Stimulated activated CD4-positive, alpha-beta T cell treated with anti-CD3 and anti-CD28 coated beads, TNF-alpha, amount 100 ng/mL, for 1 hour (primary cell): ENCODE data around the gene MRPL51.

ENCODE experiments used
- DNase-seq, 3 donors: peaks; one replicate each; pipeline ENCODE4 v3.0.0-alpha.2; 2020; ENCODE audit warnings: low read depth in 3 of 3, low spot score in 1 of 3

Gene MRPL51

DNA sequence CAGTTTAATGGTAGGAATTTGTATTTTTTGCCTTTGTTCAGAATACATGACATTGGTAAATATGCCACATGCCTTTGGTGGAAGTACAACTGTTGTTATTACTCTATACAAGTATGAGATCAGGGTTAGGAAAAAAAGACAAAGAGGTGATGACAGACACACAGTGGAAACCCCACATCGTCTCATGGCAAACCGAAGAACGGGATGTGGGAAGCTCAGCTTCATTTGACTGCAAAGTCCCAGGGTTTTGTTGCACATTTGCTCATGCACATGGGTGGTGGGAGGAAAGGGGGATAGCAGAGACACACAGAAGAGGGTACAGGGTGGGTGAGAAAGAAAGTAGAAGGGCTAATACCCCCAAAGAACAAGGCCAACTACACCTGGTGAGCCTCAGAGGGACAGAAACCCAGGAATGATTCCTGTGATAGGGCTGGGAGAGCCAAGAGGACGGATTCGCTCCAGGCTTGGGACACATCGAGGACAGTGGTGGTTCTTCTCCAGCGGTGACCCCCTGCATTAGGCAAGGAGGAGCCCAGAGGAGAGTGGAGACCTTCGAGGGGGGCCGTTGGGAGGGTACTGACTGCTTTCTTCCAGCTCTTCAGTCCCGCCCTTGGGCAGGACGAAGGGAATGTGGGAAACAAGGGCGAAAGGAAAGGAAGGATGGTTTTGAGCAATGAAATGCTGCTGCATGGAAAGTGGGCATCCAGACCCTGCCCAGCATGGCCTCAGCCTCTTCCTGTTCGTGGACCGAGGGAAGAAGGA, 30.6 kb downstream of the MRPL51 start:
- DNase-seq: no peak

DNA sequence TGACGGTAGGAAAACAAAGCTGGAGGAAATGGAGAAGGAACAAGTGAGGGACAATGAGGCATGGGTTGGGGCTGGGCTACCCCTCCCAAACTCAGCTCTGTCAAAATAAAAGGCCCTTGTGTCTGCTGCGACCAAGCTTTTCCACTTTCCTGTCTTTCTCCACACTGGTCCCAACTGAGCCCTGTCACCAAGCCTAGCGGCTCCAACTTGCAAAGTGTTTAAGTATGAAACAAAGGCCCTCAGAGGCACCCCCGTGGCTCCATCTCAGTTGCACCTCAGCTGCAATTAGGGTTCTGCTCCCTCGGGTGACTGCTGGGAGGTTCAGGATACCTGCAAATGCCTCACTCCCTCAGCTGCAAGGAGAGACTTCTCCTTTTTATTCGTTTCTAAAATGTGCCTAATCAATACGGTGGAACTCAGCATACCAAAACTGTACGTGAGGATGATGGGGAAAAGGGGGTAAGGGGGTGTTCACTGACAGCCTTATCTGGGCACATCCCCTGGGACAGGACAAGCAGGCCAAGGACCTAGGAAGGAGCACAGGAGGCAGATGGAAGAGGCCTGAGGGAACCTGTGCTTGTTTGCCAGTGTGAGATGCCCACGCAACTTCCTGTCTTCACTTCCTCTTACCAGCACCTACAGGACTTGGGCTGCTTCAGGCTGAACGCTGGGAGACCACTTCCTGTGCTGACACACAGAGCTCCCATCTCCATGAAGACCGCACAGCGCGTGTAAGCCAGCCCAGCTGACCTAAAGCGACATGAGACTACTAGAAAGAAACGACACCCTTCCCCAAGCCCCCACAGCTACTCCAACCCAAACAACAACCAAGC, 31.4 kb downstream of the MRPL51 start:
- DNase-seq: peak in 2 of 3 donors; percentile 55 to 58

DNA sequence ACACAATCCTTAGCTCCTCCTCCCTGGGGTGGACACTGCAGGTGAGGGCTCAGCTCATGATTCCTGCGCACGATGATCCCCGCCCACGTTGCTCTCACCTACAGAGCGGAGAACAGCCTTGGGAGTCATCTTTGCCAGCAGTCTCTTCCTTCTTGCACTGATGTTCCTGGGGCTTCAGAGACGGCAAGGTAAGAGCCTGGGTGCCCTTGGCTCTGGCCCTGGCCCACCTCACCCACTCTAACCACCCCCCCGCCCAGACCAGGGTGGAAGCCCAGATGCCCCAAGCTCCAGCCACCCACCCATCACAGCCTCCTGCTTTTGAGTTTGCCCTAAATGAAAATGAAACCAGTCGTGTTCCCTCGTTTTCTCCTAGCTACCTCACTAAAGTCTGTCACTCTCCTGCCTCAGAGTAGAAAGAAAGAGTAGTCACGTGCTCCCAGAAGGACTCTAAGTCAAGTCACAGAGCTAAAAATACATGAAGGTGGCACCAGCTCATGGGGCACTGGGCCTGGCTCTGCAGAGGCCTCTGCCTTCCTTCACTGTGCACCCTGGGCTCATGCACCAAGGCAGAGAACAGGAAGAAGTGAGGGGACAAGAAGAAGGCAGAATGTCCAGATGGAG, 32.2 kb downstream of the MRPL51 start:
- no peak for DNase-seq

DNA sequence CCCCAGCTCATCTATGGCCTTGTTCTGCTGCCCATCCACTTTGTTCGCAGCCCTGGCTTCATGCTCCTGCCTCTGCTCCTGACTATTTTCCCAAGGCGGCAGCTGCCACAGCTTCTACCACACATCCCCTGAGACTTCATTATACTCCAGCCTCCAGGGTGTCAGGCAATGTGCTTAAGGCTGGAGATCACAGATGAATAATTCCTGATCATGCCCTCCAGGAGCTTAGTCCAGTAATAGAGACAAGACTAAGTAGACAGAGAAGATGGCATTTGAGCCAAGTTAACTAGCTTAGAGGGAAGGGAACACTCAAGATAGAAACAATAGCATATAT, 34.1 kb downstream of the MRPL51 start:
- DNase-seq: no peak

DNA sequence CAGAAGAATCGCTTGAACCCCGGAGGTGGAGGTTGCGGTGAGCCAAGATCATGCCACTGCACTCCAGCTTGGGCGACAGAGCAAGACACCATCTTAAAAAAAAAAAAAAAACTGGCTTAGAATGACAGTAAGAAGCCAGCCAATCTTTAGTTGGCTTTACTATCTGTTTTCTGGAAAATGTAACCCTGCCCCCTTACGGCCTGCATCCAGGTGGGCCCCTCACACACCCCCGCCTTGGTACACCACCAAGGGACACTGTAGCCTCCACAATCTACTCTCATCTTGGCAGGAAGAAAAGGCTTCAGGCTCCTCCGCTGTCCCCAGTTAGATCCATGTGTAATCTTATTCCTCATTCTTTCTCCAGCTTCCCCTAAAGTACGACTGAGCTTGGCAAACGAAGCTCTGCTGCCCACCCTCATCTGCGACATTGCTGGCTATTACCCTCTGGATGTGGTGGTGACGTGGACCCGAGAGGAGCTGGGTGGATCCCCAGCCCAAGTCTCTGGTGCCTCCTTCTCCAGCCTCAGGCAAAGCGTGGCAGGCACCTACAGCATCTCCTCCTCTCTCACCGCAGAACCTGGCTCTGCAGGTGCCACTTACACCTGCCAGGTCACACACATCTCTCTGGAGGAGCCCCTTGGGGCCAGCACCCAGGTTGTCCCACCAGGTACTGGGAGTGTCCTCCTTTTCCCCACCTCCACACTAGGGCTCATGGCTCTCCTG, 34.6 kb downstream of the MRPL51 start:
- DNase-seq: no peak

DNA sequence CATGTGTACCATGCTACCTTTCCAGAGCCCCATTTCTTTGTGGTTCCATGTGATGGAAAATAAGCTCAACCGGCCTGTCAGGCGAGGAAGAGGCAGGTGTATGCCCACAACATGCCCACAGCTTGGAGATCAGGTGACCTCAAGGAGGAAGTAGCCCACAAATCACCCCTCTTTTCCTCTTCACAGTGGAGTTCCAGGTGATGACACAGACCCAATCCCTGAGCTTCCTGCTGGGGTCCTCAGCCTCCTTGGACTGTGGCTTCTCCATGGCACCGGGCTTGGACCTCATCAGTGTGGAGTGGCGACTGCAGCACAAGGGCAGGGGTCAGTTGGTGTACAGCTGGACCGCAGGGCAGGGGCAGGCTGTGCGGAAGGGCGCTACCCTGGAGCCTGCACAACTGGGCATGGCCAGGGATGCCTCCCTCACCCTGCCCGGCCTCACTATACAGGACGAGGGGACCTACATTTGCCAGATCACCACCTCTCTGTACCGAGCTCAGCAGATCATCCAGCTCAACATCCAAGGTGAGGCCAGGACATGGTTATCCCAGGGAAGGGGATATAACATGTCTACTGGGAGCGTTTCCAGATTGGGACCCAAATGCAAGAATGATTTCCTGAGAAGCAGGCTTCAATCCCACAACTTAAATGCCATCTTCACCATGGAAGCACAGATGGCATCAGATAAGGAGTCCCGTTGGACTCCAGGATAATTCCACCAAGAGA, 35.7 kb downstream of the MRPL51 start:
- DNase-seq: no peak

DNA sequence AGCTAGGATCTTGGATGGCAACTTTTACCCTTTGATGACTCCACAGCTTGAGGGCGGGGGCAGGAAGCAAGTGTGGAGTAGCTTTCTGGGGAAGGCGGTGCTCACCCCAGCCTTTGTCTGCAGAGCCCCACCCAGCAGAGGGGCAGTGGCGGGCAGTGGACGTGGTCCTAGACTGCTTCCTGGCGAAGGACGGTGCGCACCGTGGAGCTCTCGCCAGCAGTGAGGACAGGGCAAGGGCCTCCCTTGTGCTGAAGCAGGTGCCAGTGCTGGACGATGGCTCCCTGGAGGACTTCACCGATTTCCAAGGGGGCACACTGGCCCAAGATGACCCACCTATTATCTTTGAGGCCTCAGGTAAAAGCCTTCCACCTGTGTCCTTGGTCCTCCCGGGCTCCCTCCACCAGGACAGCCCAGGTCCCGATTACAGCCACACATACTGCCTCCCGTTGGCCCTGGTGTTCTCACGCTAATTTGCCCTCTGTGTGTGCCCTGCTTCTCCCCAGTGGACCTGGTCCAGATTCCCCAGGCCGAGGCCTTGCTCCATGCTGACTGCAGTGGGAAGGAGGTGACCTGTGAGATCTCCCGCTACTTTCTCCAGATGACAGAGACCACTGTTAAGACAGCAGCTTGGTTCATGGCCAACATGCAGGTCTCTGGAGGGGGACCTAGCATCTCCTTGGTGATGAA, 40.0 kb downstream of the MRPL51 start:
- DNase-seq: no peak

DNA sequence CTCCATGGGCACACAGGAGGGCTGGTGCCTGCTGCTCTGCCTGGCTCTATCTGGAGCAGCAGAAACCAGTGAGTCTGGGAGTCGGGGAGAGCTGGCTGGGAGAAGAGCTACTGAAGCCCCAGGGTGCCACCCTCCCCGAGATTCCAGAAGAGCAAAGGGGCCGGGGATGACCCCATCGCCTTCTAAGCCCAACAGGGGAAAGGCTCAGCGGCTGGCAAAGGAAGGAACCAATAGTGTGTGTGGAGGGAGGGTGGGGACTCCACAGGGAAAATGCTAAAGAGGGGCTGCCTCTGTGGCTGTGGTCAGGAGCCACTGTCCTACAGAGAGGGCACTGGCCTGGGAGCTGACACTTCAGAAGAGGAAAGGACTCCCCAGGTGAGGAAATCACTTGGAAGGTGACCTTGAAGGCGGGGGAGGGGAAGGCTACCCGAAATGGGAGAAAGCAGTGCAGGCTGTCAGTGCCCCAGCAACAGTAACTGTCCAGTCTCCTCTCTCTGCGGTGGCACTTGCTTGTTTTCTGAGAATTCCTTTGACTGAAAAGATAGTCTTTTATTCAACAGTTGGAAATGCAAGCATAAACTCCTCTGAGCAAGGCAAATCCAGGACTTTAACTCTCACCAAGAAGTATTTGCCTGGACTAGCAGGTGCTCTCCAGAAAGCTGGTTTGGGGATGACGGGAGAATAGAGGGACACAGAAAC, 40.7 kb downstream of the MRPL51 start:
- DNase-seq: no peak

DNA sequence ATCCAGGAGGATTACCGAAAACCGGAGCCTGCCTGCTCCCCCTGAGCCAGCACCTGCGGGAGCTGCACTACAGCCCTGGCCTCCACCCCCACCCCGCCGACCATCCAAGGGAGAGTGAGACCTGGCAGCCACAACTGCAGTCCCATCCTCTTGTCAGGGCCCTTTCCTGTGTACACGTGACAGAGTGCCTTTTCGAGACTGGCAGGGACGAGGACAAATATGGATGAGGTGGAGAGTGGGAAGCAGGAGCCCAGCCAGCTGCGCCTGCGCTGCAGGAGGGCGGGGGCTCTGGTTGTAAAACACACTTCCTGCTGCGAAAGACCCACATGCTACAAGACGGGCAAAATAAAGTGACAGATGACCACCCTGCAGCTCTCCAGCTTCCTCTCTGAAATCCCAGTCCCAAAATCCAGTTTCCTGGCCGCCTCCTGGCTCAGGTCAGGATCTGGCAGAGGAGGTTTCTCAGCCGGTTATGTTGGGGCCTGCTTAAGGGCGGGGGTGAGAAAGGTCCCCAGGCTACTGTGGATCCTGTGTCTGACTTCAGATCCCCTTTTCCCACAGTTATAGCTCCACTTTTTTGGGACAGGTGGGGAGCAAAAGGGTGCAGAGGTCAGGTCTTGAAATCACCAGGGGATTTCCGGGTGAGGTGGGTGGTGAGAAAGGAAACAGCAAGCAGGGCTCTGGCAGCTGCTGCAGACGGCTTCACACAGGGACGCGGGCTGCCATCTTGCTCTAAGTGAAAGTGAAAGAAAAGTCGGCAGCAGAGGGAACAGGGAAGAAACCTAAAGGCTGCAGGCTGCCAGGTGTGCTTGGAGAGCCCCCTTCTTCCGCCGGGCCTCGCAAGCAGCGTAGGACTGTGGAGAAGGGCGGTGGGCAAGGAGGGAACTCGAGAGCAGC, 41.5 kb downstream of the MRPL51 start, which contains the start of gene TAPBPL:
TSS of gene TAPBPL (plus strand) at position 695 of the 897 bp plus-strand sequence. CDS start 207 bp downstream, outside the sequence.
- DNase-seq: peak; percentile 57 to 62 (median 60)

DNA sequence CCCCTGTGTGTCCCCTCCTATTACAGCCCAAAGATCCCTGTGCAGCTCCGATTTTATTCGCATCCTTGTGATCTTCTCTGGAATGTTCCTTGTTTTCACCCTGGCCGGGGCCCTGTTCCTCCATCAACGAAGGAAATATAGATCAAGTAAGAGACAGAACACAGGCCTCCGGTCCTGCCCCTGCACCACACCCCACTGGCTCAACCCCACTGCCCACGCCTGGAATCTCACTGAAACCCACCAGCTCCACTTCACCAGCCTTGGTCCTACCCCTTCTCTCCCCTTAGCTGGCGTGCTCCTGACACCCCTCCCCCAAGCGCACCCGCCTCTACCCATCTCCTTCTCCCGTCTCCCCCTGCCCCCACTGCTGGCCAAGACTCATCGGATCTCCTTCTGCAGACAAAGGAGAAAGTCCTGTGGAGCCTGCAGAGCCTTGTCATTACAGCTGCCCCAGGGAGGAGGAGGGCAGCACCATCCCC, 42.2 kb downstream of the MRPL51 start:
- DNase-seq: no peak

DNA sequence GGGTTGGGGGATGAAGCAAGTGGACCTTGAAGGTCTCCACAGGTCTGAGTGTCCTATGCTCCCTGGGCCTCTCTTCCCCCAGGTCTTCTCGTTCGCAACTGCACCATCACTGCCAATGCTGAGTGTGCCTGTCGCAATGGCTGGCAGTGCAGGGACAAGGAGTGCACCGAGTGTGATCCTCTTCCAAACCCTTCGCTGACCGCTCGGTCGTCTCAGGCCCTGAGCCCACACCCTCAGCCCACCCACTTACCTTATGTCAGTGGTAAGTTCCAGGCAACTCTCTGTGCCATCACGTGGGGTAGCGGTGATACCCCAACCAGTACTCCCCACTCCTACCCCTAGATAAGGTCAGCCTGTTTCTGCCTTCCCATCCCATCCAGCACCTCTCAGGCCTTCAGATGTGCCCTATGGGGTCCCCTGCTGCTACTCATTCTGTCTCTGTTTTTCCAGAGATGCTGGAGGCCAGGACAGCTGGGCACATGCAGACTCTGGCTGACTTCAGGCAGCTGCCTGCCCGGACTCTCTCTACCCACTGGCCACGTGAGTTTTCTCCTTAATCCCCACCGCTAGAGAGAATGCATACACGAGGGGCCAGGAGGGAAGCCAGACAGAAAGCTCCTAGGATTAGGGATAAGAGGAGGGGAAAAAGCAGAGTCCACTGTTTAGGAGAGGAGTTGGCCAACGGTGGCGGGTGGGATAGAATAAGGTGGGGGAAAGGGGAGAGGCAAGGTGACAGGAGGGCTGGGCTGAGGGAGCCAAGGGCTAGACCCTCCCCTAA, 42.8 kb downstream of the MRPL51 start:
- DNase-seq: no peak

DNA sequence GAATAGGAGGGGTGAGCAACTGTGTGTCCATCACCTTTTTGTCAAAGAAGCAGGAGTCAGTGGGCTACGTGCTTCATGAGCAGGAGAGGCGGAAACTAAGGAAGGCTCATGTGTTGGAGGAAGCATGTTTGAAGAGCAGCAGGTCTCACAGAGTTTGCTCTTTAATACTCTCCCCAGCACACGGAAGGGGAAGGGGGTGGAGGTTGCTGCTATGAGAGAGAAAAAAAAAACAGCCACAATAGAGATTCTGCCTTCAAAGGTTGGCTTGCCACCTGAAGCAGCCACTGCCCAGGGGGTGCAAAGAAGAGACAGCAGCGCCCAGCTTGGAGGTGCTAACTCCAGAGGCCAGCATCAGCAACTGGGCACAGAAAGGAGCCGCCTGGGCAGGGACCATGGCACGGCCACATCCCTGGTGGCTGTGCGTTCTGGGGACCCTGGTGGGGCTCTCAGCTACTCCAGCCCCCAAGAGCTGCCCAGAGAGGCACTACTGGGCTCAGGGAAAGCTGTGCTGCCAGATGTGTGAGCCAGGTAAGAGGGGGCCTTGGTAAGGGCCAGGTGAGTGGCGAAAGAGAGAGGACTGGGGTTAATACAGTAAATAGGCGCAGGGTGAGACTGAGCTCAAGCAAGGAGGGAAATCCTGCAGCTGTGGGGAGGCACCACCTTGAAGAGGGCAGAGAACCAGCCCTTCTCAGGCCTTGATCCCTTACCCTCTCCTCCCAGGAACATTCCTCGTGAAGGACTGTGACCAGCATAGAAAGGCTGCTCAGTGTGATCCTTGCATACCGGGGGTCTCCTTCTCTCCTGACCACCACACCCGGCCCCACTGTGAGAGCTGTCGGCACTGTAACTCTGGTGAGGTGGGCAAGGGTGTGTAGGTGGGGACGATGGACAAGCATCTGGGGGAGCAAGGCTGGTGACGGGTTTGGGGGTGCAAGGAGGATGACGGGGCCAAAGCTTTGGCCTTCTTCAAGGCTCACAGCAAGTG, 48.1 kb downstream of the MRPL51 start, which contains the start of gene CD27:
TSS of gene CD27 (plus strand) at position 252 of the 985 bp plus-strand sequence. CDS start at position 393, 141 bp downstream.
- DNase-seq: no peak

DNA sequence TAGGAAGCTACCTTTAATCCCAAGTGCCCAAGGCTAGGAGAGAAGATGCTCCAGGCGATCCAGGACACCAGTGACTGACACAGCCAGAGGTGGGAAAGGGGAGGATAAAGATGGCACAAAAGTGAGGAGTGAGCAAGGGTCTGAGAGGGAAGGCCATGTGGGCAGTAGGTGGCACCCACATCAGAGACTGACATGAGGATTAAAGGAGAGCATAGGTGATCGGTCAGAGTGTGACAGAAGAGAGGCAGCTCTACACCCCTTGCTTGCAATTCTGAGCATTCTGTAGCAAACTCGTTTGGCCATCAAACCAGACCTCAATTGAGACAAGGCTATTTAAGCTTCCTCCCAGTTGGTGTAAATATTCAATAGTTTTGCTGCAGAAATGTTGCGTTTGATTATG, 49.0 kb downstream of the MRPL51 start:
- DNase-seq: no peak

DNA sequence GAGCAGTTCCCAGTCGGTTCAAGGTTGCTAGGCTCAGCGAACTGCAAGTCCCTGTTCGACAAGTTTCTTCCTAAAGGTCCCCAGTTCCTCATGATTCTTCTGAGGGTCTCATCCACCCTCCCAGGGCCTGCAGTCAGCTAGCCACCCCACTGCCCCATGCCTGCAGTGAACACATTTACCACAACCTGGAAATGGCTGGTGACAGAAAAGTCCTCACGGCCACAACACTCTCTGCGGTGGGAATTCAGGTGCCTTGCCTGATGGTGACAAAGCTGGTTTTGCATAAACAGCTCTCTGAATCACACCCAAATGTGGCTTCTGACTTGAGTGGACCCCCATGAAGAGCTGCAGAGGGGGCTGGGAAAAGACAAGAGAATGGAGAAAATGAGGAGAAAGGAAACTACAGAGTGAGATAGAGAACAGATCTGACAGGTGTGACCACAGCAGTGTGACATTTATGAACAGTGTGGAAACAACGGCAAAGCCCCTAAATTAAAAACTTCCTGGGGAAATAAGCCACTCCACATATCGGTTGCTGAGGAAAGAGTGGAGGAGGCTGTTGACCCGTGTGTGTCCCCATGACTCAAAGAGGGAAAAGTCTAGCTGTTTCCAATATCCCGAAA, 49.6 kb downstream of the MRPL51 start:
- no peak for DNase-seq

DNA sequence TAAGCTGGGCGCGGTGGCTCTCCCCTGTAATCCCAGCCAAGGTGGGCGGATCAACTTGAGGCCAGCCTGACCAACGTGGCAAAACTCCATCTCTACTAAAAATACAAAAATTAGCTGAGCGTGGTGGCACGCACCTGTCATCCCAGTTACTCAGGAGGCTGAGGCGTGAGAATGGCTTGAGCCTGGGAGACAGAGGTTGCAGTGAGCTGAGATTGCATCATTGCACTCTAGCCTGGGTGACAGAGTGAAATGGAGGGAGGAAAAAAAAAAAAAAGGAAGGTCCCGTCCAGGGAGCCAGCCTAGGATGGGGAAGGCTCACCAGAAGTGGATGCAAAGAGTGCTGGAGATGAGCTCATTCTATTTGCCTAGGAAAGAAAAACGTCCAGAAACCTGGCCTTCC, 50.2 kb downstream of the MRPL51 start:
- no peak for DNase-seq
